ENCODE measurements around the gene CAPZA2.
A peak's percentile ranks its signal among the peaks of the same experiment; 100 is the strongest.

DNA sequence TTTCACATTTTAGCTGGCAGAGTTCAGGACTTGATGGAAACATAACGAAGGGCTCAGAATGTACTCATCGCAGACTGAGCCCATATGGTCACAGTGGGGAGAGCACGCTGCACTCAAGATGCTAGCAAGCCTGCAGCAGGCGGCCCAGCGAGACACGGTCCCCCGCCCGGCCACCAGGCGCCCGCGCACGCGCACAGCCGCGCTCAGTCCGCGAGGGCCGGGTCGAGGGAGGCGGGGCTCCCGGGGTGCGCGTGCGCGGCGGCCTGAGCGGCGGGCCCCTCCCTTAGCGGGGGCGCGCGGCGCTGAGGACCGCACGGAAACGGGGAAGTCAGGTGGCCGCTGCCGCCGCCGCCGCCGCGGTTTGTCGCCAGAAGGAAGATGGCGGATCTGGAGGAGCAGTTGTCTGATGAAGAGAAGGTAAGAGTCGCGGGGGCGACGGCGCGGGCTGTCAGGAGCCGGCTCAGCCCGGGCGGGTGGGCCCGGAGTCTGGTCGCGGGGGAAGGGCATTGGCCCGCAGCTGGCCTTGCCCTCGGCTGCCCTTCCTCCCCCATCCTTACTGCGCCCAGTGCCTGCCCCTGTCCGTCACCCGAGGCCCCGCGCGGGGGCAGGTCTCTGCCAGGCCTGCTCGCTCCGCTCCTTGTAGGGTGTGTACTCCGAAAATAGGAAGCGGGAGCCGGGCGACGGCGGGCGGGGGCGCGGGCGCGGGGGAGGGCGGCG lies at the start of gene CAPZA2:
- TF ChIP-seq, protein P1, sequence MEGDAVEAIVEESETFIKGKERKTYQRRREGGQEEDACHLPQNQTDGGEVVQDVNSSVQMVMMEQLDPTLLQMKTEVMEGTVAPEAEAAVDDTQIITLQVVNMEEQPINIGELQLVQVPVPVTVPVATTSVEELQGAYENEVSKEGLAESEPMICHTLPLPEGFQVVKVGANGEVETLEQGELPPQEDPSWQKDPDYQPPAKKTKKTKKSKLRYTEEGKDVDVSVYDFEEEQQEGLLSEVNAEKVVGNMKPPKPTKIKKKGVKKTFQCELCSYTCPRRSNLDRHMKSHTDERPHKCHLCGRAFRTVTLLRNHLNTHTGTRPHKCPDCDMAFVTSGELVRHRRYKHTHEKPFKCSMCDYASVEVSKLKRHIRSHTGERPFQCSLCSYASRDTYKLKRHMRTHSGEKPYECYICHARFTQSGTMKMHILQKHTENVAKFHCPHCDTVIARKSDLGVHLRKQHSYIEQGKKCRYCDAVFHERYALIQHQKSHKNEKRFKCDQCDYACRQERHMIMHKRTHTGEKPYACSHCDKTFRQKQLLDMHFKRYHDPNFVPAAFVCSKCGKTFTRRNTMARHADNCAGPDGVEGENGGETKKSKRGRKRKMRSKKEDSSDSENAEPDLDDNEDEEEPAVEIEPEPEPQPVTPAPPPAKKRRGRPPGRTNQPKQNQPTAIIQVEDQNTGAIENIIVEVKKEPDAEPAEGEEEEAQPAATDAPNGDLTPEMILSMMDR (IDR thresholded peaks at IDR 0.05), result peak; percentile 30
- TF ChIP-seq EZH2 (IDR thresholded peaks at IDR 0.05) (no peak), EZH2phosphoT487 (IDR thresholded peaks at IDR 0.05) (no peak)
